ENCODE results near the gene GAL3ST2. TPM values are rescaled to one million over a fixed set of nuclear protein-coding genes. Genes with fewer than 3 reads are reported as not detected.

Gene GAL3ST2
- total RNA-seq, 1 experiment from 2014 or later: 6.8 TPM

- H3K27me3 Mint-ChIP-seq (ENCODE audit: insufficient read depth, unreplicated experiment): no peaks in the 10 kb centered on the region
- peaks cover 9% of the 10 kb centered on the region; the same call in 1 of the 2 replicates for H3K4me1 ChIP-seq
- H3K27me3 ChIP-seq (replicated peaks; ENCODE audit: control insufficient read depth, insufficient read depth, low read length): no peaks in the 10 kb centered on the region
- peaks cover 6% of the 10 kb centered on the region for H3K36me3 Mint-ChIP-seq (ENCODE audit: insufficient read depth, unreplicated experiment)
- H3K4me3 Mint-ChIP-seq (ENCODE audit: unreplicated experiment): peak overlapping the region; percentile 69
- intact Hi-C loops (cut with micrococcal nuclease; ENCODE audit: unreplicated experiment): no loop called here
- no peaks in the 10 kb centered on the region for H3K36me3 ChIP-seq (ENCODE audit: control insufficient read depth, insufficient read depth, low read length)
- ChIA-PET POLR2A (no interaction called here), CTCF (no interaction called here)
- H3K4me1 Mint-ChIP-seq (ENCODE audit: low read depth, unreplicated experiment): no peaks in the 10 kb centered on the region
- no peak for DNase-seq
- no peaks in the 10 kb centered on the region for H3K9me3 ChIP-seq
- H3K9me3 Mint-ChIP-seq (ENCODE audit: unreplicated experiment): no peaks in the 10 kb centered on the region
- no peak overlapping the region for H3K27ac Mint-ChIP-seq (ENCODE audit: unreplicated experiment)
- TSS peak; percentile 19 for BruUV-seq (replicated peaks)
- H3K4me3 ChIP-seq (ENCODE audit: low read depth, low read length): no peak overlapping the region
- no peak for TF ChIP-seq CTCF (IDR thresholded peaks at IDR 0.05; ENCODE audit: insufficient read depth in 1 of 2, low read depth in 1 of 2, low read length in 1 of 2, severe bottlenecking in 1 of 2, unreplicated experiment in 1 of 2)
Measured at GRCh38 chr2:241736111-241736510, 40.5 kb upstream of the GAL3ST2 start.

DNA sequence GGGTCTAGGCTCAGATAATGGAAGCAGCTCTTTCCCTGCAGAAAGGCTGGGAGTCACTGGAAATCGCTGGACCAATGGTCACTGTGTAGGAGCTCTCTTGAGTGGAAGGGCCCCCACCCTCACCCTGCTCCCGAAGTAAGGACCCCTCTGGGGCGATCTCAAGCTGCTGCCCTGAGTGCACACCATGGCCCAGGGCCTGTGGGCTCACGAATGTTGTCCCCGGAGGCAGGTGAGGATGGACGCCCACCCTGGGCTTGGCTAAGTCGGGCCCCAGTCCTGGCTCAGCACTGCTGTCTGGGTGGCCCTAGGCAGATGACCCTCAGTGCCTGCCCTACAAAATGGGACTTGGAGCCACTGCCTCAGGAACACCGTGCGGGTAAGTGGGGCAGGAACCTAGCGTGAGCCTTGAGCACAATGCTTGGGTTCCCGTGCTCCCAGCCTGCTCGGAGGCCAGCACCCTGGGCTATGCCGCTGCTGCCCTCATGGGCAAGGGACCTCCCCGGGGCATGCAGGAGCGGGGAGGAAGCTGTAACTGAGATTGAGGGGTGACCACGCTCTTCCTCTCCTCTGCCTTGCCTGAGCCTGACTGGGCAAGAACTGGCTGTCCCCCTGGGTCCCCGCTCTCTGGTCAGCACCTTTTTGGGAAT lies 38.5 kb upstream of the GAL3ST2 start:
- H3K27me3 Mint-ChIP-seq (ENCODE audit: insufficient read depth, unreplicated experiment): no peaks in the 10 kb centered on the region
- H3K9me3 Mint-ChIP-seq (ENCODE audit: unreplicated experiment): no peaks in the 10 kb centered on the region
- BruUV-seq (replicated peaks): no TSS peak
- ChIA-PET CTCF (no interaction called here), POLR2A (no interaction called here)
- Histone ChIP-seq H3K27me3 (replicated peaks; ENCODE audit: control insufficient read depth, insufficient read depth, low read length) (no peaks in the 10 kb centered on the region), H3K36me3 (ENCODE audit: control insufficient read depth, insufficient read depth, low read length) (no peaks in the 10 kb centered on the region; the same call in 1 of the 2 replicates), H3K4me1 (peaks cover 9% of the 10 kb centered on the region; the same call in 1 of the 2 replicates), H3K9me3 (no peaks in the 10 kb centered on the region), H3K4me3 (ENCODE audit: low read depth, low read length) (no peak overlapping the region)
- no peak for DNase-seq
- TF ChIP-seq CTCF (IDR thresholded peaks at IDR 0.05; ENCODE audit: insufficient read depth in 1 of 2, low read depth in 1 of 2, low read length in 1 of 2, severe bottlenecking in 1 of 2, unreplicated experiment in 1 of 2): no peak
- no peaks in the 10 kb centered on the region for H3K4me1 Mint-ChIP-seq (ENCODE audit: low read depth, unreplicated experiment)
- intact Hi-C loops (cut with micrococcal nuclease; ENCODE audit: unreplicated experiment): no loop called here
- H3K27ac Mint-ChIP-seq (ENCODE audit: unreplicated experiment): no peak overlapping the region
- H3K36me3 Mint-ChIP-seq (ENCODE audit: insufficient read depth, unreplicated experiment): peaks cover 6% of the 10 kb centered on the region
- no peak overlapping the region for H3K4me3 Mint-ChIP-seq (ENCODE audit: unreplicated experiment)

GRCh38 chr2:241739177-241739576 lies 37.4 kb upstream of the GAL3ST2 start:
- no peak overlapping the region for H3K27ac Mint-ChIP-seq (ENCODE audit: unreplicated experiment)
- intact Hi-C loops (cut with micrococcal nuclease; ENCODE audit: unreplicated experiment): no loop called here
- H3K4me1 ChIP-seq: peaks cover 9% of the 10 kb centered on the region; the same call in 1 of the 2 replicates
- no peak overlapping the region for H3K4me3 ChIP-seq (ENCODE audit: low read depth, low read length)
- no peaks in the 10 kb centered on the region for H3K4me1 Mint-ChIP-seq (ENCODE audit: low read depth, unreplicated experiment)
- no peaks in the 10 kb centered on the region; the same call in 1 of the 2 replicates for H3K36me3 ChIP-seq (ENCODE audit: control insufficient read depth, insufficient read depth, low read length)
- no TSS peak for BruUV-seq (replicated peaks)
- no peaks in the 10 kb centered on the region for H3K9me3 ChIP-seq
- no peaks in the 10 kb centered on the region for H3K9me3 Mint-ChIP-seq (ENCODE audit: unreplicated experiment)
- CTCF ChIA-PET: no interaction called here
- DNase-seq: no peak
- no peaks in the 10 kb centered on the region for H3K27me3 Mint-ChIP-seq (ENCODE audit: insufficient read depth, unreplicated experiment)
- H3K27me3 ChIP-seq (replicated peaks; ENCODE audit: control insufficient read depth, insufficient read depth, low read length): no peaks in the 10 kb centered on the region
- TF ChIP-seq CTCF (IDR thresholded peaks at IDR 0.05; ENCODE audit: insufficient read depth in 1 of 2, low read depth in 1 of 2, low read length in 1 of 2, severe bottlenecking in 1 of 2, unreplicated experiment in 1 of 2): no peak
- peaks cover 6% of the 10 kb centered on the region for H3K36me3 Mint-ChIP-seq (ENCODE audit: insufficient read depth, unreplicated experiment)
- POLR2A ChIA-PET: no interaction called here
- no peak overlapping the region for H3K4me3 Mint-ChIP-seq (ENCODE audit: unreplicated experiment)

Measured in Caco-2 (cell line).